Measurements from ENCODE around the gene FOSL1.

The FOSL1 gene

DNA sequence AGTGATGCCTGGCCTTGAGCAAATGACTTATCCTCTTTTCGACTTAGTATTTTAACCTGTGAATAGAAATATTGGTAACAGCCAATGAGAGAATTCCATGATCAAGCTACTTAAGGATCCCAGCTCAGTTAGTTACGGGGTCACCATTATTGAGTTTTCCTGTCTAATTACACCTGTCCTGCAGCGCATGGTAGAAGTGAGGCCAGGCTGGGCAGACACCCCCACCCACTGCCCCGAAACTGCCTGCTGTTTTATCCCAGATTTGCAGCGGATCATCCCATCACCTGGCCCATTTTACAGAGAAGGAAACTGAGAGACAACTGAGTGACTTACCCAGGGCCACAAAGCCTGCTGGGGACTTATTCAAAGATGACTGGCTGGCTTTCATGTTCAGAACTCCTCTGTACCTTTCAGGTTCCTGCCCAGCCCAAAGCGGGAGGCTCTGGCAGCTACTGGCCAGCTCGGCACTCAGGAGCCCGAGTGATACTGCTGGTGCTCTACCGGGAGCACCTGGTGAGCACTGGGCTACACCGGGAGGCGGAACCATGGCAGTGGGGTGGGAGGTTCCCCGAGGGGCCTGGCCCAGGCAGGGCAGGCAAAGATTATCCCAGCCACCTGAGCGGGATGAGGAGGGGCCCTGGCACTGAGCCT, 38.5 kb downstream of the FOSL1 start:
- TF ChIP-seq, protein P1, sequence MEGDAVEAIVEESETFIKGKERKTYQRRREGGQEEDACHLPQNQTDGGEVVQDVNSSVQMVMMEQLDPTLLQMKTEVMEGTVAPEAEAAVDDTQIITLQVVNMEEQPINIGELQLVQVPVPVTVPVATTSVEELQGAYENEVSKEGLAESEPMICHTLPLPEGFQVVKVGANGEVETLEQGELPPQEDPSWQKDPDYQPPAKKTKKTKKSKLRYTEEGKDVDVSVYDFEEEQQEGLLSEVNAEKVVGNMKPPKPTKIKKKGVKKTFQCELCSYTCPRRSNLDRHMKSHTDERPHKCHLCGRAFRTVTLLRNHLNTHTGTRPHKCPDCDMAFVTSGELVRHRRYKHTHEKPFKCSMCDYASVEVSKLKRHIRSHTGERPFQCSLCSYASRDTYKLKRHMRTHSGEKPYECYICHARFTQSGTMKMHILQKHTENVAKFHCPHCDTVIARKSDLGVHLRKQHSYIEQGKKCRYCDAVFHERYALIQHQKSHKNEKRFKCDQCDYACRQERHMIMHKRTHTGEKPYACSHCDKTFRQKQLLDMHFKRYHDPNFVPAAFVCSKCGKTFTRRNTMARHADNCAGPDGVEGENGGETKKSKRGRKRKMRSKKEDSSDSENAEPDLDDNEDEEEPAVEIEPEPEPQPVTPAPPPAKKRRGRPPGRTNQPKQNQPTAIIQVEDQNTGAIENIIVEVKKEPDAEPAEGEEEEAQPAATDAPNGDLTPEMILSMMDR (IDR thresholded peaks at IDR 0.05): no peak

GRCh38 chr11:65861165-65861505, 39.1 kb downstream of the FOSL1 start:
- TF ChIP-seq, protein P1 (IDR thresholded peaks at IDR 0.05): no peak

DNA sequence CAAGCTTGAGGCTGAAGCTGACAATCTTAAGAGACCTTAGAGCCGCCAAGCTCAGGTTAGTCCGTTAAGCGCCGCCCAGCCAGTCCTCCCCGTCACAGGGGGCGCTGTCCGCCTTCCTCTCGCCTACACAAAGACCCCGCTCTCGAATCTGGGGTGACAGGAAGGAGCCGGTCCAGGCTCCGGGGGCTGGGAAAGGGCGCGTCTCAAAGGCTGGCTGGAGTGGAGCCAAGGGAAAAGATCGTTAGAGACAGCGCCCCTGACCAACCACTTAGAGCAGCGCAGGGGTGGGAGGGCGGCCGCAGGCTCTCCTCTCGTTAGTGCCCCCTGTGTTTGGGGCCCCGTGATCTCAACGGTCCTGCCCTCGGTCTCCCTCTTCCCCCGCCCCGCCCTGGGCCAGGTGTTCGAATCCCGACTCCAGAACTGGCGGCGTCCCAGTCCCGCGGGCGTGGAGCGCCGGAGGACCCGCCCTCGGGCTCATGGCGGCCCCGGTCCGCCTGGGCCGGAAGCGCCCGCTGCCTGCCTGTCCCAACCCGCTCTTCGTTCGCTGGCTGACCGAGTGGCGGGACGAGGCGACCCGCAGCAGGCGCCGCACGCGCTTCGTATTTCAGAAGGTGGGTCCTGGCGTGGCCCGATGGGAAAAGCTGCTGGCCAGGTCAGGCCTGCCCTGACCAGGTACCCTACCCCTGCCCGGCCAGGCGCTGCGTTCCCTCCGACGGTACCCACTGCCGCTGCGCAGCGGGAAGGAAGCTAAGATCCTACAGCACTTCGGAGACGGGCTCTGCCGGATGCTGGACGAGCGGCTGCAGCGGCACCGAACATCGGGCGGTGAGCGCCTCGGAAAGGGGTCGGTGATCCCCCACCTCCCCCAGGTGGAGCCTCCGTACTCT, 39.7 kb downstream of the FOSL1 start, which contains the start of gene MUS81:
Gene MUS81, plus strand, starts transcription at position 156 of the 887 bp plus-strand sequence. Its CDS starts 321 bp downstream, at position 477.
- TF ChIP-seq, protein P1 (IDR thresholded peaks at IDR 0.05): peak; percentile 78

DNA sequence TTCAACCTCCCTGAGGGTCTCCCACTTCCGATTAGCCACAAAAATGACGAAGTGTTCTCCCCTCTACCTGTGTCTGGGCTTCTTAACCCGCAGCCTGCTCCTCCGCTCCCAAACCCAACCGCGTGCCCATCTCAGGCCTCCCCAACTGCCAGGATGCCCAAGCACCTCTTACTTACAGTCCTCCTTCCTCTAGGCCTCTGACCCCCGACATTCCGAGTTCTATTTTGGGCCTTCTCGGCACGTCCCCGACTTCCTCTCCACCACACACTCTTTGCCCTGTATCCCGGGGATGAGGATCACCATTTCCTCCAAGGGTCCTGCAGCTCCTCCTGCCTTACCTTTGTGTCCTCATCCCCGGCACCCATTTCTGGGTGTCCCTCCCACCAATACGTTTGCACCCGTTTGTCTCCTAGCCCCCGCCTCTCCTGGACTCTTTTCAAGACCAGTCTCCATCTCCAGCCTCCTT, 40.3 kb downstream of the FOSL1 start:
- TF ChIP-seq, protein P1 (IDR thresholded peaks at IDR 0.05): no peak

GRCh38 chr11:65859095-65859811, 40.9 kb downstream of the FOSL1 start:
- TF ChIP-seq, protein P1 (IDR thresholded peaks at IDR 0.05): no peak

DNA sequence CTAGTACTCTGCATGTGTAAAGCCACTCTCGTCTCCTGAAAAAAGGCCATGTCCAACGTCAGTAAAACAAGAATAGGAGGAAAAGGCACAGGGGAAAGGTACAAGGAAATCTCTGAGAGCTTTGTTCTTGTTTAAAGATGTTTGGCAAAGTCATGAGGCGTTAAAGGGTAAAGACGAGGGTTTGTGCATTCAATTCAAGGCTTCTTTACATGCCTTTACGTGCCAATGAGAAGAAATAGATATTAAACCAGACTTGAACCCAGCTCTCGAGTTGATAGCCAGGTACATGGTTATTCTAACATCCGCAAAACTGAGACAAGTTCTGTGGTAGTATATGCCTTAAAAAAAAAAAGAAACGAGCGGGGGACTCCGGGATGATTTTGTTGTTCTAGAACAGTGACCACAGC, 41.5 kb downstream of the FOSL1 start:
- TF ChIP-seq, protein P1 (IDR thresholded peaks at IDR 0.05): no peak
